Thyroid gland (tissue), 4 donors: ENCODE results near the gene C15orf61. TPM values are rescaled to one million over a fixed set of nuclear protein-coding genes. Genes with fewer than 3 reads are reported as not detected.

ENCODE experiments used
- DNase-seq, 2 donors: peaks; one replicate each; pipeline ENCODE4 v3.0.0-alpha.2; 2019
- H3K27ac ChIP-seq, 3 donors: fragments of 200-600 bp; sonication (generic); 1 replicate in 2 of 3; 2 replicates in 1 of 3; pipeline ENCODE4 v1.5.1; 2016 to 2019; ENCODE audit warnings: mild to moderate bottlenecking in 1 of 3, moderate library complexity in 1 of 3
- H3K27me3 ChIP-seq: fragments of 200-600 bp; sonication (generic); one replicate; pipeline ENCODE4 v1.5.1; 2019
- H3K36me3 ChIP-seq, 2 donors: fragments of 200-600 bp; sonication (generic); one replicate each; pipeline ENCODE4 v1.5.1; 2016 to 2019
- H3K4me1 ChIP-seq, 2 donors: fragments of 200-600 bp; sonication (generic); one replicate each; pipeline ENCODE4 v1.5.1; 2017 to 2019
- H3K4me3 ChIP-seq, 3 donors: fragments of 200-600 bp; sonication (generic); replicated peaks in 1 of 3; 1 replicate in 2 of 3; 2 replicates in 1 of 3; pipeline ENCODE4 v1.5.1; 2016; ENCODE audit warnings: mild to moderate bottlenecking in 1 of 3
- H3K9me3 ChIP-seq: fragments of 200-600 bp; sonication (generic); one replicate; pipeline ENCODE4 v1.5.1; 2017
- POLR2A ChIP-seq, 2 donors: fragments of 450-650 bp; IDR thresholded peaks; one replicate each; pipeline ENCODE4 v1.6.1; 2017; ENCODE audit warnings: antibody characterized with exemption in 2 of 2, mild to moderate bottlenecking in 2 of 2, moderate library complexity in 1 of 2
- WGBS, 2 donors: methylation state at CpG; one replicate each; pipeline ENCODE4 v1.1.5; 2017; 5-methylcytosine and 5-hydroxymethylcytosine counted together
- intact Hi-C: fragments of 100-400 bp; cut with DNase I; formaldehyde crosslinking; loops from one replicate; pipeline ENCODE4 v1.15.1; 2023
- total RNA-seq, 4 donors: library from RNA; depleted of rRNA; stranded (reverse); fragments of >200 nt; gene quantifications; one replicate each; pipeline ENCODE4 v1.2.3, GENCODE V29; 2016
- TF ChIP-seq, protein P1 (sequence below), 6 experiments: fragments of 200-600 bp in 3 of 6; fragments of 450-650 bp in 3 of 6; sonication (generic) in 3 of 6; IDR thresholded peaks; one replicate each; pipeline ENCODE4 v1.5.1; 2016 to 2019; ENCODE audit warnings: antibody characterized with exemption in 6 of 6, mild to moderate bottlenecking in 2 of 6, inconsistent platforms in 1 of 6, moderate library complexity in 1 of 6

Gene C15orf61
- total RNA-seq, 4 donors from 2014 or later = 2.8 to 14.9 (median 7.9) TPM

DNA sequence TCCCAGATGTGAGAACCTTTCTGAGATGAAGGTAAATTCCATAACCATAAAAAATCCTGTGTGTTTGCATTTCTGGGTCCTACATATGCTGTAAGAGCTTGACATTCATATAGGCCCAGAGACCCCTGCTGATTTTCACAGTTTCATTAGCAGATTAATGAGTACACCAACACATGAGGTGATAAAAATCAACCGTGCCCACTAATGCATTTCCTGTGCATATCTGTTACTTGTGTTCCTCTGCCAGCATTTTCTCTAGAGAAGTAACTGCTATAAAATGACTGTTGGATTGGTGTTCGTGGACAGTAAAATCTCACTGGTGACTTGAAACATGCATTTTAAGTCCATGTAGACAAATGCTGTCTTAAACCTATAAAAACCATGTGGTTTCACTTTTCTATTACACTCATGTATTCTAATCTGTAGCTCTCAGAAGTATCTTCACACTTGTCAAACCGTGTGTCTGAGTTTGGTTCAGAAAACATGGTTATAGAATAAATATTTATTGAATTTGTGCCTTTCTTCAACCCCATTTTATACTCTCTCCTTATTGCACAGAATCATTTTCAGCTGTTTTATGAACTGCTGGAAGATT lies 36.1 kb downstream of the C15orf61 start:
- no peaks in the 10 kb centered on the region for H3K27me3 ChIP-seq
- no peaks in the 10 kb centered on the region for H3K36me3 ChIP-seq
- intact Hi-C loops = no loop called here
- no peak for TF ChIP-seq POLR2A (IDR thresholded peaks at IDR 0.05)
- whole genome bisulfite sequencing, 2 donors = 86 to 94% methylated on average over 3 of the region's 3 CpGs
- H3K4me3 ChIP-seq = no peak overlapping the region
- DNase-seq = no peak
- no peaks in the 10 kb centered on the region for H3K9me3 ChIP-seq
- no peak overlapping the region for H3K27ac ChIP-seq
- peaks cover 7 to 11% of the 10 kb centered on the region in 2 donors for H3K4me1 ChIP-seq

DNA sequence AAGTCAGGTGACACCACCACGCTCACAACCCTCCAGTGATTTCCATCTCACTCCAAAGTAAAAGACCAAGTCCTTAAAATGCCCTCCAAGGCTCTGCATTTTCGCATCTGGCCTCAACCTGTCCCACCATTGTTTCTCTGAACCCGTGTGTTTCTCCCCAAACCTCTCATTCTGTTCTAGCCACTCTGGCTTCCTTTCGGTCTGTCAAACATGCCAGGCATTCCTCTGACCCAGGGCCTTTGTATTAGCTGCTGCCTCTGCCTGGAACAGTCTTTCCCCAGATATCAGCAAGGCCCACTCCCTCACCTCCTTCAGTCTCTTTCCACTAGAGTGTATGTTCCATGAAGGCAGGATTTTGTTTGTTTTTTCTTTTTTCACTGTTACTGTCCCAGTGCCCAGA lies 37.6 kb downstream of the C15orf61 start:
- Histone ChIP-seq H3K9me3 (no peaks in the 10 kb centered on the region), H3K4me1 (peaks cover 7 to 11% of the 10 kb centered on the region in 2 donors), H3K4me3 (no peak overlapping the region), H3K27me3 (no peaks in the 10 kb centered on the region), H3K27ac (no peak overlapping the region), H3K36me3 (no peaks in the 10 kb centered on the region)
- no peak for DNase-seq
- intact Hi-C loops = no loop called here
- TF ChIP-seq, protein P1, sequence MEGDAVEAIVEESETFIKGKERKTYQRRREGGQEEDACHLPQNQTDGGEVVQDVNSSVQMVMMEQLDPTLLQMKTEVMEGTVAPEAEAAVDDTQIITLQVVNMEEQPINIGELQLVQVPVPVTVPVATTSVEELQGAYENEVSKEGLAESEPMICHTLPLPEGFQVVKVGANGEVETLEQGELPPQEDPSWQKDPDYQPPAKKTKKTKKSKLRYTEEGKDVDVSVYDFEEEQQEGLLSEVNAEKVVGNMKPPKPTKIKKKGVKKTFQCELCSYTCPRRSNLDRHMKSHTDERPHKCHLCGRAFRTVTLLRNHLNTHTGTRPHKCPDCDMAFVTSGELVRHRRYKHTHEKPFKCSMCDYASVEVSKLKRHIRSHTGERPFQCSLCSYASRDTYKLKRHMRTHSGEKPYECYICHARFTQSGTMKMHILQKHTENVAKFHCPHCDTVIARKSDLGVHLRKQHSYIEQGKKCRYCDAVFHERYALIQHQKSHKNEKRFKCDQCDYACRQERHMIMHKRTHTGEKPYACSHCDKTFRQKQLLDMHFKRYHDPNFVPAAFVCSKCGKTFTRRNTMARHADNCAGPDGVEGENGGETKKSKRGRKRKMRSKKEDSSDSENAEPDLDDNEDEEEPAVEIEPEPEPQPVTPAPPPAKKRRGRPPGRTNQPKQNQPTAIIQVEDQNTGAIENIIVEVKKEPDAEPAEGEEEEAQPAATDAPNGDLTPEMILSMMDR (IDR thresholded peaks at IDR 0.05) = no peak
- no peak for TF ChIP-seq POLR2A (IDR thresholded peaks at IDR 0.05)
- 88 to 90% methylated on average over 4 of the region's 4 CpGs for WGBS, 2 donors

DNA sequence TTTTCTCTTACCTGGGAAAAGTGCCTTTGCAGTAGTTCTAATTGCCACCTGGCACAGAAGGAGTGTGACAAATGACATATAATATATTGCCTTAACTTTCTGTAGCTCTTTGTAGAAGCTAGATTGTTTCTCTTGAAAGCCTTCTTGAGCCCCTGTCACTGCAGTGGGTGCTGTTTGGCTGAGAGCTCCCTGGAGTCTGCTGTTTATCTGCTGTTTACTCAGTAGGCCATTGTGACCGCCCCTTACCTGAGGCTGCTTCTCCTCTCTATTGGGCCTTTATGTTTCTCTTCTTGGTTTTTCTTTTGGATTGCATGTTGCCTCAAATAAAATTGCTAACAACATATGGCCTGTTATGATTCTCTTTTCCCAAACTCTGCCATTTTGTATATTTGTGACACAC lies 38.2 kb downstream of the C15orf61 start:
- no peaks in the 10 kb centered on the region for H3K9me3 ChIP-seq
- H3K4me3 ChIP-seq = no peak overlapping the region
- H3K27me3 ChIP-seq = no peaks in the 10 kb centered on the region
- DNase-seq = no peak
- 97 to 100% methylated on average over 1 of the region's 1 CpG for WGBS, 2 donors
- TF ChIP-seq POLR2A (IDR thresholded peaks at IDR 0.05) = no peak
- TF ChIP-seq, protein P1 (IDR thresholded peaks at IDR 0.05) = no peak
- H3K36me3 ChIP-seq = no peaks in the 10 kb centered on the region
- H3K27ac ChIP-seq = no peak overlapping the region
- intact Hi-C loops = no loop called here
- H3K4me1 ChIP-seq = peaks cover 7 to 11% of the 10 kb centered on the region in 2 donors

DNA sequence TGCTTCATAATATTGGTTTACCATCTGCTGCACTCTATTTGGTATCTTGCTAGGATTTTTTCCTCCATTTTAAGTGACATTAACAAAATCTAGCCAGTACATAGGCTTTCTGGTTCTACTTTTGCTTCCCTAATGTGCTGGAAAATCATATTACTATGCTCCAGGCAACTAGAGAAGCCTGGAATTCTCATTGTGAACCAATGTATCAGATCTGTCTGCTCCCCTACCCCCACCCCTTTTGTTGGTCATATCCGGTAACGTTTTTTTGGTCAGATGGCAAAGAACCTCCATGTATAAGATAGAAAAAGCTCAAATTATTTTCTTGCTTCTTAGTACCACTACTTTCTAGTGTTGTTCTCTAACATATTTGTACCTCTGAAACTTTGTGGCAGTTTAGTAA lies 38.6 kb downstream of the C15orf61 start:
- Histone ChIP-seq H3K4me1 (peaks cover 7 to 11% of the 10 kb centered on the region in 2 donors), H3K27ac (no peak overlapping the region), H3K36me3 (peaks cover 0 to 2% of the 10 kb centered on the region in 2 donors), H3K4me3 (no peak overlapping the region), H3K27me3 (no peaks in the 10 kb centered on the region), H3K9me3 (no peaks in the 10 kb centered on the region)
- DNase-seq = no peak
- 94 to 98% methylated on average over 2 of the region's 2 CpGs for WGBS, 2 donors
- intact Hi-C loops = no loop called here
- TF ChIP-seq, protein P1 (IDR thresholded peaks at IDR 0.05) = no peak
- no peak for TF ChIP-seq POLR2A (IDR thresholded peaks at IDR 0.05)

DNA sequence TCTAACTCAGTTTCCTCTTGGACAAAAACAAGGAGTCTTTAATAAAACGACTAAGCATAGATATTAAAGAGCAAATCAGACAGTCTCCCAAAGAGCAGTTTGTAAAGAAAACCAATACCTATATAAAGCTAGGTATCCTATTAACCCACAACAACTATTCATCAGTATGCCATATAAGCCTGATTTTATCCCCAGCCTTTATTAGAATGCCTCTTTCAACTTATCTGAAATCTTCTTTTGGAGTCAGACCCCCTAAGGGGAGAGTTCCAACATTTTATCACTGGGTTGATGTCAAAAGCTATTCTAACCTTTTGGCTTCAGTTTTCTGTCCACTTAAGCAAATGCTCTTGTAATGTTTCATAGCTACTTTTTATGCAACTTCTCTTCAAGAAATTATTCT lies 39.4 kb downstream of the C15orf61 start:
- Histone ChIP-seq H3K4me1 (peaks cover 7 to 11% of the 10 kb centered on the region in 2 donors), H3K27ac (no peak overlapping the region), H3K36me3 (peaks cover 0 to 4% of the 10 kb centered on the region in 2 donors), H3K4me3 (no peak overlapping the region), H3K27me3 (no peaks in the 10 kb centered on the region), H3K9me3 (no peaks in the 10 kb centered on the region)
- no peak for DNase-seq
- 84 to 95% methylated on average over 1 of the region's 1 CpG for WGBS, 2 donors
- intact Hi-C loops = no loop called here
- no peak for TF ChIP-seq POLR2A (IDR thresholded peaks at IDR 0.05)
- TF ChIP-seq, protein P1 (IDR thresholded peaks at IDR 0.05) = no peak
